ENCODE data around the gene PDZRN3.

- TF ChIP-seq EZH2 (IDR thresholded peaks at IDR 0.05; ENCODE audit: insufficient read depth, poor library complexity, severe bottlenecking): no peak
- TF ChIP-seq EZH2phosphoT487 (IDR thresholded peaks at IDR 0.05; ENCODE audit: insufficient read depth, low read depth): no peak
Observed at GRCh38 chr3:73510784-73511183, 114.0 kb downstream of the PDZRN3 start.
